Measurements from ENCODE around the gene ARPC1A.
A peak's percentile ranks its signal among the peaks of the same experiment; 100 is the strongest.
"Not testable (repeated sequence)": the region's sequence is repeated elsewhere in the genome, so short reads cannot be mapped to it uniquely, and the experiment has no call there.

The ARPC1A gene

DNA sequence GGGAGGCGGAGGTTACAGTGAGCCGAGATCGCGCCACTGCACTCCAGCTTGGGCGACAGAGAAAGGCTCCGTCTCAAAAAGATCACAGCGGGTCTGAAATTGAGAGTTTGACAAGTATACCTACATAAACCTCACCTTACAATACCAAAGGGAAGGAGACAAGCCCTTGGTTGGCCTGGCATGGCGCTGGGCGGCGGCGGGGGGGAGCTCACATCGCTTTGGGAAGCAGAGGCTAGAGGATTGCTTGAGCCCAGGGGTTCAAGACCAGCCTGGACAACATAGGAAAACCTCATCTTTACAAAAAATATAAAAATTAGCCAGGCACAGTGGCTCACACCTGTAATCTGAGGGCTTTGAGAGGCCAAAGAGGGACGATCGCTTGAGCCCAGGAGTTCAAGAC is 1.1 kb upstream of the ARPC1A start:
- DNase-seq: no peak

DNA sequence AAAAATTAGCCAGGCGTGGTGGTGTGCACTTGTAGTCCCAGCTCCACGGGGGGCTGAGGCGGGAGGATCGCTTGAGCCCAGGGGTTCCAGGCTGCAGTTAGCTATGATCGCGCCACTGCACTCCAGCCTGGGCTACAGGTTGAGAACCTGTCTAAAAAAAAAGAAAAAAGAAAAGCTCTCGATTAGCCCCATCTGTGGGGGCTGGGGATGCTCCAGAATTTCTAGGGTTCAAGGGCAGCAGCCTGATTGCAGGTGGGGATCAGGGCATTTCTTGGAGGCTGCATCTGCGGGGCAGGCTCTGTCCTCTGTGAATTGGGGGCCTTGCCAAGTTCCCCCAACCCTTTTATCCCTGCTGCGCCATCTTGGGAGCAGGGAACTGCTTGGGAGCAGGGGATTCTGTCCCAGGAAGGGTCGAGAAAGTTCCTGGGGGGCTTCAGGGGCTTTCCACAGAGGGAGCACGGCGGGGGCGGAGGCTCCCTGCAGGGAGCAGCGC is 651 bp upstream of the ARPC1A start:
- DNase-seq: peak in 2 of 3 experiments; percentile 56 to 79

DNA sequence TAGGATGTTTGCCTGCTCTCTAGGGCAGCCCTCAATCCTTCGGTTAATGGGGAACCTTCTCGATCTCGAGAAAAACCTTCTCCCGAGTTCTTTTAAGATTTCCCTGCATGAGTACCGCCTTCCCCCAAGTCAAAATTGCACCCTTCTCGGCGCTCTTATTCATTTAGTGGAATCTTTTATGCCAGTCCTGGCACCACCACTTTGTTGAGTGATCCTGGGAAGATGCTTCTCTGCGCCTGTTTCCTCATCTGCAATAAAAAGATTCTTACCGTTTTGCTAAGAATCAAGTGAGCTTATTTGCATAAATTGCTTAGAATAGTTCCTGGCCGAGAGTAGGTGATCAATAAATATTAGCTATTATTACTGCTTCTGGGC is 697 bp downstream of the ARPC1A start:
- peak in 2 of 3 experiments; percentile 29 to 53 for DNase-seq

DNA sequence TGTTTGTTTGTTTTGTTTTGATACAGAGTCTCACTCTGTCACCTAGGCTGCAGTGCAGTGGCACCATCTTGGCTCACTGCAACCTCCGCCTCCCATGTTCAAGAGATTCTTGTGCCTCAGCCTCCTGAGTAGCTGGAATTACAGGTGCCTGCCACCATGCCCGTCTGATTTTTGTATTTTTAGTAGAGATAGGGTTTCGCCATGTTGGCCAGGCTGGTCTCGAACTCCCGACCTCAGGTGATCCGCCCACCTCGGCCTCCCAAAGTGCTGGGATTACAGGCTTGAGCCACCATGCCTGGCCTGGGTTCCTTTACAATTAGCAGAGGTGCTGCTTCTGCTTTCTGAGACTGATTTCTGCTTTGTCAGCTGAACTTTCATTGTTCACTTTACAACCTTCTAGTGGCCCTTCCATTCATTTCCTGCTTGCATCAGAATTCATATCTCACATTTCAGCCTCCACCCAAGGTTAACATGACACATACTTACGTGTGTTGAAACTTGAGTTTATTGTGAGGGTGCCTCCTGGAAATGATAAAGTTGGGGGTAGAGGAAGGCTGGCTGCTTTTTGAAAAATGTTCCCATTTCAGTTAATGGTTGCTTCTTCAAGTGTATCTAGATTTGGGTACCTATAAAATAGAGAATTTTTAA is 4.7 kb downstream of the ARPC1A start:
- not testable (repeated sequence) for DNase-seq

DNA sequence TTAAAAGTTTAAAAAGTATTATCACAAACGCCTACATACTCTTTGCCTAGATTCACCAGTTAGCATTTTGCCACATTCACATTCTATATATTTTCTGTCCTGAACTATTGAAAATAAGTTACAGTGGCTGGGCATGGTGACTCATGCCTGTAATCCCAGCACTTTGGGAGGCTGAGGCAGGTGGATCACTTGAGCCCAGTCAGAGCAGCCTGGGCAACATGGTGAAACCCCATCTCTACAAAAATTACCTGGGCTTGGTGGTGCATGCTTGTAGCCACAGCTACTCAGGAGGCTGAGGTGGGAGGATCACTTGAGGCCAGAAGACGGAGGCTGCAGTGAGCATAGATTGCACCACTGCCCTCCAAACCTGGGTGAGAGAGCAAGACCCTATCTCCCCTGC is 5.3 kb downstream of the ARPC1A start:
- DNase-seq: no peak

DNA sequence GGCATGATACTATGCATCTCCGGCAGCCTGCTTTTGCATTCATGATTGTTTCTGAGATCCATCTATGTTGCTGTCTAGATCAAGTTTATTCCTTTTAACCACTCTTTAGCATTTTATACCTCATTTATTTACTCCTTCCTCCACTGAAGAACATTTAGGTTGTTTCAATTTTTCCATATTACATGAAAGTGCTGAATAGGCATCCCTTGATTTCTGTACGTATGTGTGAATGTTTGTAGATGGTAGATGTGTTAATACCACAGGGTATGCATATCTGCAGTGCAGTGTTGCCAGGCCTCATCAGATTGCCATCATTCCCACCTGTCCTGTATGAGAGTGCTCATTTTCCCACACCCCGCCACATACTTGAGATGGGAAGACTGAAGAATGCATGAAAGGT is 13.9 kb downstream of the ARPC1A start:
- DNase-seq: no peak

DNA sequence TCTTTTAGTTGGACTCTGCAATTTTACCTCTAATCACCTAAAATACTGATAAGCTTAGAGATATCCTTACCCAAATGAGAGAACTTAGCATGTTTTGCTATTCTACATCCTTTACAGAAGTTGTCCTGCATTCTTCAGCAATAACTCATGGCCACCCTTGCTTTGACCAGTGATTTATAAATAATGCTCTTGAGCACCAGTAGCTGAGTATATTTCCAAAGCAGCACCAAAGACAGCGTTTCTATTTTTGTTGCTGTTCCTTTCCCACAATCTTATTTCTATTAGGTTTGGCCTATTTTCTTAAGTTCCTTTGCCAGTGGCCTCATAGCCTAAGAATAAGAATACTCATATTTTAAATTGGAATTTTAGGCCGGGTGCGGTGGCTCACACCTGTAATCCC is 15.0 kb downstream of the ARPC1A start:
- DNase-seq: no peak

DNA sequence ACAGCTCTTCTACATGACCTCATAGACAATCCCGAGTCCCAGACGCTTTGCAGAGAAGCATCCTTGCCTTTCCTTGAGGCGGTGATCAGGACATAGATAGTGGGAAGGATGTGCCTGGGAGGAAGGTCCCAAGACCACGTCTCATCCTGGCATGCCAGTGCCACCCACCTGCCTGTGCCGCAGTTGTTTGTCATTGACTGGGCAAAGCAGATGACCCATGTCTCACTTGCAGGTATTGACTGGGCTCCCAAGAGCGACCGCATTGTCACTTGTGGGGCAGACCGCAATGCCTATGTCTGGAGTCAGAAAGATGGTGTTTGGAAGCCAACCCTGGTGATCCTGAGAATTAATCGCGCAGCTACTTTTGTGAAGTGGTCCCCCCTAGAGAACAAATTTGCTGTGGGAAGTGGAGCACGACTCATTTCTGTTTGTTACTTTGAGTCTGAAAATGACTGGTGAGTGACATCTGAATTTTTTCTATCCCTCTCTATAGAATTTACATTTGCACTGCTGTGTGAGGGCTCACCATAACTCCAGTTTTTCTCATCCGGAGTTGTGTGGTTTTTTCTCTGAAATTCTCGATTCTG is 18.5 kb downstream of the ARPC1A start:
- no peak for DNase-seq

DNA sequence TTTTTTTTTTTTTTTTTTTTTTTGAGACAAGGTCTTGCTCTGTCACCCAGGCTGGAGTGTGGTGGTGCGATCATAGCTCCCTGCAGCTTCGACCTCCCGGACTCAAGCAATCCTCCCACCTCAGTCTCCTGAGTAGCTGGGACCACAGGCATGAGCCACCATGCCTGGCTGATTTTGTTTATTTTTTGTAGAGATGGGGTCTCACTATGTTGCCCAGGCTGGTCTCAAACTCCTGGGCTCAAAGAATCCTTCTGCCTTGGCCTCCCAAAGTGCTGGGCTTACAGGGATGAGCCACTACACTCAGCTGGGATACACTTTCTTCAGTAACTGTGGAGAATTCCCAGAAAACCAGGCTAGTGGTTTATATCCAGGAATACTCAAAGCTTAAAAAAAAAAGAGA is 24.9 kb downstream of the ARPC1A start:
- not testable (repeated sequence) for DNase-seq

DNA sequence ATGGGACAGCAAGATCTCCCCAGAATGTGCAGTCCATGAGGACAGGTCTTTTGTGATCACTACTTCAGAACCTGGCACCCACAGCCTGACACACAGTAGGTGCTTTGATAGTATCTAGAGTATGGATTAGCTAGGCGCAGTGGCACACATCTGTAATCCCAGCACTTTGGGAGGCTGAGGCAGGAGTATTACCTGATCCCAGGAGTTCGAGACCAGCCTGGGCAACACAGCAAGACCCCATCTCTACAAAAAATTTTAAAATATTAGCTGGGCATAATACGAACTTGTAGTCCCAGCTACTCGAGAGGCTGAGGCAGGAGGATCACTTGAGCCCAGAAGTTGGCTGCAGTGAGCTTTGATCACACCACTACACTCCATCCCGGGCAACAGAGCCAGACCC is 26.5 kb downstream of the ARPC1A start:
- no peak for DNase-seq

DNA sequence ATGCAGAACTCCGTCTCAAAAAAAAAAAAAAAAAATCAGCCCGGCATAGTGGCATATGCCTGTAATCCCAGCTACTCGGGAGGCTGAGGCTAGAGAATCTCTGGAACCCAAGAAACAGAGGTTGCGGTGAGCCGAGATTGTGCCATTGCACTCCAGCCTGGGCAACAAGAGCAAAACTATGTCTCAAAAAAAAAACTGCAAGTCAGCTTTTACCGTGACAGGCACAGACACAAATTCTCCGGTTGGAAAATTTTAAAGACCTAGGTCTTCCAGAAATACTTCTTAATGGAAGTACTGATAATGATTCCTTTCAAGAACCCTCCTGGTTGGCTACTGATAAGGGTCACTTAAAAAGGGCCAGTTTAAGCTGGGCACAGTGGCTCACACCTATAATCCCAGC is 29.4 kb downstream of the ARPC1A start:
- no peak for DNase-seq

DNA sequence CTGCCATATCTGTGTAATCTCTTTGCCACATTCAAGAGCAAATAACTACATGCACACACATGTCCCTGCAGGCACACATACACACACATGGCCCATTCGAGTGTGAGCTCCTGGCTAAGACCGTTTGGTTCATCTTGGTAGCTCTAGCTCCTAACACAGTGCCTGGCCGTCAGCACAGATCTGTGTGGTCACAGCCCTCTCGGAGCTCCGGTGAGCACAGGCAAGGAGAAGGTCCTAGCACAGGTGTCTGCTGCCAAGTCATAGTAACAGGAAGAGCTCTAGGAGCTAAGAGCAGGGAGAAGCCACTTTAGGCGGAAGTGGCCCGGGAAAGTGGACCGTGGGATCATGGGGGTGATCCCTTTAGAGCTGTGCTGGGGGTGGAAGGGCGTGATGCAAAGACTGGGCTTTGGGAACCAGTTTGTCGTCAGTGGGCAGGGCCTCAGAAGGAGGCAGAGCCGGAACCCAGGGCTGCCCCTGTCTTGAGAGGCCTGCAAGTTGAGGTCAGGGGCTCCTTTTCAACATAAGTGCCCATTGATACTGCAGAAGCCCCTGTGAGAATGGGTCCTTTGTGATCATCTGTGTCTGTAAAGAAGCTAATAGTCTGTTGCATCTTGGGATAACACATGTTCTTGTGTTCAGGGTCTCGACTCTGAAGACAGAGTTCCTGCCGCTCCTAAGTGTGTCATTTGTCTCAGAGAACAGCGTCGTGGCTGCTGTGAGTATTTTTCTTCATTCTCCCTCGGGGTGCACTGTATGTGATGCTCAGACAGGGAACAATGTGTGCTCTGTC is 32.2 kb downstream of the ARPC1A start:
- no peak for DNase-seq

DNA sequence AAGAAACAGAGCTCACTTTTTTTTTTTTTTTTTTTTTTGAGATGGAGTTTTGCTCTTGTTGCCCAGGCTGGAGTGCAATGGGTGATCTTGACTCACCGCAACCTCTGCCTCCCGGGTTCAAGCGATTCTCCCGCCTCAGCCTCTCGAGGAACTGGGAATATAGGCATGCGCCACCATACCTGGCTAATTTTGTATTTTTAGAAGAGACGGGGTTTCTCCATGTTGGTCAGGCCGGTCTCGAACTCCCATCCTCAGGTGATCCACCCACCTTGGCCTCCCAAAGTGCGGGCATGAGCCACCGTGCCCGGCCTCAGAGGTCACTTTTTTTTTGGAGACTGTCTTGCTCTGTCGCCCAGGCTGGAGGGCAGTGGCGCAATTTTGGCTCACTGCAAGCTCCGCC is 32.8 kb downstream of the ARPC1A start:
- DNase-seq: not testable (repeated sequence)

DNA sequence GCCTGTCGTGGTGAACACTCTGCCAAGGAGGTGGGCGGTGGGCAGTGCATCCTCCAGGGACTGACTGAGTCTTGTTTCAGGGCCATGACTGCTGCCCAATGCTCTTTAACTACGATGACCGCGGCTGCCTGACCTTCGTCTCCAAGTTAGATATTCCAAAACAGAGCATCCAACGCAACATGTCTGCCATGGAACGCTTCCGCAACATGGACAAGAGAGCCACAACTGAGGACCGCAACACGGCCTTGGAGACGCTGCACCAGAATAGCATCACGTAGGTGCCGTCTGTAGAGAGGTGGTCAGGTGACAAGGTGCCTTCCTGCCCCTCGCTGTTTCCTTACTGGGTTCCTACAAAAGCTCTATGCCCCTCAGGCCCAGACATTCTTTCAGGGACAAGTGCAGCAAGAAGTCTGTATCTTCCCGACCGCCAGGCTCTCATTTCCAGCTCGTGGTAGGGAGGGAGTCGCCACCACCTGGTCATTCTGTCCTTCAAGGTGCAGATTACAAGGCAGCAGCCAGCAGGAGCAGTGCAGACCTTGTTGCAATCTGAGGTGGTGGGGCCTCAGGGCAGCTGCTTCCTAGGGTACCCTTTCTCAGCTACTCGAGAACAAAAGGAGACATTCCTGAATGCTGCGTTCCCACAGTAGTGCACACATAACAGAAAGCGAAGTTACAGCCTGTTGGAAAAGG is 33.9 kb downstream of the ARPC1A start:
- DNase-seq: no peak

DNA sequence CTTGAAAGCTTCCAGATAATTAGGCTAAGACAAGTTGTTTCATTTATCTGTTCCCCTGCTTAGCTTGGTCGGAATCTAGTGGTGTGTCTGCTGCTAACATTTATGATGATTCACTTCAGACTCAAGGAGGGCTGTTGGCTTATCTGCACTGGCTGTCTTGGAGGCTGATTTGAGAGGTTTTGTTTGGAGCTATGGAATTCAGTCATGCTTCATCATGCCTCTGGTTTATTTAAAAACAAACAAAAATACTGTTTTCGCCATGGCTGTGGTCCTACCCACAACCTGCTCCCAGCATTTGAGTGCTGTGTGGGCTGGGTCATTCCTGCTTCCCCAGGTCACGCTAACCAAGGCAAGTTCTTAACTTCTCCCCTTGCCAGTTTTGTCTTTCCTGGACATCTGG is 37.1 kb downstream of the ARPC1A start:
- no peak for DNase-seq

DNA sequence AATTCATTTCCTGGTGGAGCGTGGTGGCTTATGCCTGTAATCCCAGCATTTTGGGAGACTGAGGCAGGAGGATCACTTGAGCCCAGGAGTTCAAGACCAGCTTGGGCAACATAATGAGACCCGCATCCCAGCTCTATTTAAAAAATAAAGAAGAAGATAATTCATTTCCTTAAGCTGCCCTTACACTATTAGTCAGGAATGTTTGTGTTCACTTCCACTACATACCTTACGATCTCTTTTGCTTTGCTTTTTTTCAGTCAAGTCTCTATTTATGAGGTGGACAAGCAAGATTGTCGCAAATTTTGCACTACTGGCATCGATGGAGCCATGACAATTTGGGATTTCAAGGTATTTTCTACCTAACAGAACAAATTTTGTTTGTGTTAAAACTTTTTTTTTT is 37.6 kb downstream of the ARPC1A start:
- no peak for DNase-seq

DNA sequence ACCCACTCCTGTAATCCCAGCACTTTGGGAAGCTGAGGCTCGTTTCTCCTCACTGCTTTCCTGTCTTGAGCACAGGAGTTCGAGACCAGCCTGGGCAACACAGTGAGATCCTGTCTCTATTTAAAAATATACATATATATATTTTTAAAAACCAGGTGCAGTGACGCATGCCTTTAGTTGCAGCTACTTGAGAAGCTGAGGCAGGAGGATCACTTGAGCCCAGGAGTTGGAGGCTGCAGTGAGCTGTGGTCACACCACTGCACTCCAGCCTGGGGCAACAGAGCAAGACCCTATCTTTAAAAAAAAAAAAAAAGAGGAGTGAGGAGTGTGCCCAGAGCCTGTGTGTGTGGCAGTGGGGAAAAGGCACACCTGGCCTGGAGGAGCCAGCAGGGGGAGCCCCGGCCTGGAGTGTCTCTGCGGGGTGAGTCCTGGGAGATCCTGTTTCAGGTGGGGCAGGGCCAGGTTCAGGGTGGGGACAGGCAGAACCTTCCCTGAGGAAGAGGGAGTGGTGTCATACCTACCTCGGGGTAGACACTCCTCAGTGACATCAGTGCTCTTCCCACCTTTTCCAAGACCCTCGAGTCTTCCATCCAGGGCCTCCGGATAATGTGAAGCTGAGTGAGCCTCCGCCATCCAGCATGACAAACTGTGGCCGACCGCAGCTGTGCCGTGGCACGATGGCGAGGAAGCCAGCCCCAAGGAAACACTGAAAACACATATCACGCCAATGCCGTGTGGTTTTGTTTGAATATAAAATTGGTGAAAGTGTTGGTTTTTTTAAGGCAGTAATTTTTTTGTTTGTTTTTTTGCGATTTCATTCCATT is 39.8 kb downstream of the ARPC1A start:
- peak in 1 of 3 experiments; percentile 42 for DNase-seq

DNA sequence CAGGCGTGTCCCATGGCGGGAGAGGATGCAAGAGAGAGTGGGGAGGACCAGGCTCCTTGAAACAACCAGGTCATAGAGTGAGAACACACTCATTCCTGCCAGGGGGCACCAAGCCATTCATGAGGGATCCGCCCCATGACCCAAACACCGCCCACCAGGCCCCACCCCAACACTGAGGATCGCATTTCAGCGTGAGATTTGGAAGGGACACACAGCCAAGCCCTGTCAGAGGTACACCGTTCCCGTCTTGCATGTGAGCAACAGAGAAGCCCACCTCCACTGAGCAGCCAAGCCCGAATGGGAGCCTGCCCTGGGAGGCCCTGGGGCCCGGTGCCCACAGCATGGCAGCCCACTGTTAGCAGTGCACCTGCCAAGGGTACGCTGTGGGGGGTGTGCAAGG is 40.9 kb downstream of the ARPC1A start:
- DNase-seq: no peak

DNA sequence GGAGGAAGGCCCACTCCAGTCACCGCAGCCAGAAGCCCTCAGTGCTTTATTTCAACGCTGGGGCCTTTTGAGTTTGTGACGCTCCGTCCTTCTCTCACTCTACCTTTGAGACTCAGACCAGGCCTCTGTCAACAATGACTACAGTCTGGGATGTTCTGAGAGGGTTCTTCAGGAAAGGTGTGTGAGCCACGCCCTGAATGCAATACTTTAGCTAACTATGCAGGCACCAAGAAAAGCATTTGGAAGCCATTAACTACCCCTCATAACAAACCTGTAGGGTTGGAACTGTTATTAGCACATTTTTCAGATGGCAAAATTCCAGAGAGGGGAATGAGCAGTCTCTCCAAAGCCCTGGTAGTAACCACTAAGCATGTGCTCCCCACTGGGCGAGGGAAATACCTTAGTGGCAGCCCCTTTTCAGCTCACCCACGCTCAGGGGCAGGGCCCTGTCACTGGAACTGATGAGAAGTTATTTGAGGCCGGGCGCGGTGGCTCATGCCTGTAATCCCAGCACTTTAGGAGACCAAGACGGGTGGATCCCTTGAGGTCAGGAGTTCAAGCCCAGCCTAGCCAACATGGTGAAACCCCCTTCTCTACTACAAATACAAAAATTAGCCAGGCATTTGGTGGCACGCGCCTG is 43.2 kb downstream of the ARPC1A start:
- DNase-seq: peak in 1 of 3 experiments; percentile 75

DNA sequence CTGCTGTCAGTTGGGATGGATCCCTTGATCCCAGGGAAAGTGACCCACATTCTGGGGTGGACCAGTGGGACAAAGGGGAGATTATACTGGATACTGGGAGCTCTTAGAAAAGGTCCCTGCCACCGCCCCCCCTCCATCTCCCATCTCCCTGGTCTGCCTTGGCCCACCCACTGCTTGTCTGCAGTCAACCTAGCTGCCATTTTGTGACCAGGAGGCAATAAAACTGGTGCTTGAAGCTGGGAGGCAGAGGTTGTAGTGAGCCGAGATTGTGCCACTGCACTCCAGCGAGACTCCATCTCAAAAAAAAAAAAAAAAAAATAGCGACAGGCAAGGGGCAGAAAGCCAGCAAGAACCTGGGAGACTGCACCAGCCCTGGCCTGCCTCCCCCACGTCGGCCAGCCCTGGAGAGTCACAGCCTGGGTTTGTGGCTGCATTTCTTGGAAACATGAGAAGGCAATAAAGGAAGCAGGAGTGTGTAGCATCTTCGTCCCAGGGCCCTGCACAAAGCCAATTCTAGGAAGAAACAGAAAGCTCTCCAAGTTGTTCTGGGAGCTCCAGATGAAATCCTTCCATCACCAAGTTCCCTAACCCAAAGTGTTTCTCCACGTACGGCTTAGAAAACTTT is 44.2 kb downstream of the ARPC1A start:
- DNase-seq: no peak

DNA sequence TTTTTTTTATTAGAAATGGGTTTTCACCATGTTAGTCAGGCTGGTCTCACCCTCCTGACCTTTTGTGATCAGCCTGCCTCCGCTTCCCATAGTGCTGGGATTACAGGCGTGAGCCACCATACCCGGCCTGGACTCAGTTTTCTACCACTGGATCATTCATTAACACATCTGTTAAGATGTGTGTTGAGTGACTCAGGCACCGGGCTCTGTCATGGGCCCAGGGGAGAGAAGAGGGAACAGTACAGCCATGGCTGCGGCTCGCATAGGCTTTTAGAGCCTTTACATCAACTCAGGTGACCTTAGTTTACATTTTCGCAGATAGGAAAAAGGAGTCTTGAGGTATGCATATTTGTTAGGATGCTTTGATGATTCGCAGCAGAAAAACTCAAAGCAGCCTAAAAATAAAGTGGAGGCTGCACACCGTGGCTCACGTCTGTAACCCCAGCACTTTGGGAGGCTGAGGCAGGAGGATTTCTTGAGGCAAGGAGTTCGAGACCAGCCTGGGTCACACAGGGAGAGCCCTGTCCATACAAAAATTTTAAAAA is 45.8 kb downstream of the ARPC1A start:
- DNase-seq: no peak

Data from NCI-H1417 (cell line).